GM21526 (cell line): ENCODE results near the gene RFX8.

Experiments used
- ATAC-seq: cut with Tn5 transposase; IDR thresholded peaks from one replicate; pipeline ENCODE4 v1.9.1; 2021; ENCODE audit warnings: moderate library complexity; ENCODE audit not compliant: unreplicated experiment, low FRiP score

The RFX8 gene

DNA sequence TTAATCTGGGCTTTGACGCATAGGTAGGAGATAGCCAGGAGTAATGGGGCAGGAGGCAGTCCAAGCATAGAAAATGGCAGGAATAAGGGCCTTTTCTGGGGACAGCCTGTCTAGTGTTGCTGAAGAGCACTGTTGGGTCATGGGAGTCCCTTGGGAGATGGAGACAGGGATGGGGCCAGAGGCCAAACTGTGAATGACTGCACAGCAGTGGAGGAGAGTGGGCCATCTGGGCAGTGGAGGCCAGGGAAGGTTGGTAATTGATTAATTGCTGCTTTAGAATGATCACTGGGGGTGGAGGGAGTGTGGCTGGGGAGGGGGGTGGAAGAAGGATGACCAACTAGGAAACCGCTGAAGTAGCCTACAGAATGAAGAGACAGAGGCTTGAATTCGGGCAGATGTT lies 59.0 kb downstream of the RFX8 start:
- ATAC-seq = no peak

DNA sequence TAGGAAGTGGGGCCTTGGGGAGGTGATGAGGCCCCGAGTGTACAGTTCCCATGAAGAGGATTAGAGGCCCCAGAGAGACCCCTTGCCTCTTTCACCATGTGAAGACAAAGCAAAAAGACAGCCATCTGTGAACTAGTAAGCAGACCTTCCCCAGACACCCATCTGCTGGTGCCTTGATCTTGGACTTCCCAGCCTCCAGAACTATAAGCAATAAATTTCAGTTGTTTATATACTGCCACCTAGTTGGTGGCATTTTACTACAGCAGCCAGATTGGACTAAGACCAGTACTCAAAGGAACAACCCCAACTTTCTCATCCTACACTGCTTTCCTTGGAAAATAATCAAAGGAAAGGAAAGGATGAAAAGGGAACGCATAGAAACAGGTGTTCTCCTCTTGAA lies 59.7 kb downstream of the RFX8 start:
- no peak for ATAC-seq

DNA sequence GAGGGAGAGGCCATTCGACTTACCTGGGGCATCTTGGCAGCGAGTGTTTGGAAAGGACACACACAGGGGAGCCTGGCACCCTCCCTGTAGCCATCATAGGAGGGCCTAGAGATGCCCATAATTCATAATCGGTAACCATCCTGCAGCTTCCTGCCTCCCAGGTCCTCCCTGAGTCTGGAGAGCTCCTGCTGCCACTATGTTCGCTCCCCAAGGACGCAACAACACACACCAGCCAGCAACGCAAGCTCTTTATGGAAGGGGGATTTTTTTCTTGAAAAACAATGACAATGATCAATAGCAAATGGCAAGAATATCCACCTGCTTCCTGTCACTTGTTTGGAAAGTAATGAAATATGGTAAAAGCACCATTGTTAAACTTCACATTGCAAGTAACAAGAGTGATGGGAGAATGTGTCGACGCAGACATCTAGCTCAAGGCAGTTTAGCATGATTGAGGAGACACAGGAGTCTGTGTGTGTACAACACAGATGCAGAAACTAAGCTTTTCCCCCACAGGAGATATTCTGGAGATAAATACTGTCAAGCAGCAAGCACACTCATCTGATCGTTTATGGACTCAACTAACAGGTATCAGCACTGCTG lies 62.7 kb downstream of the RFX8 start:
- ATAC-seq = no peak

DNA sequence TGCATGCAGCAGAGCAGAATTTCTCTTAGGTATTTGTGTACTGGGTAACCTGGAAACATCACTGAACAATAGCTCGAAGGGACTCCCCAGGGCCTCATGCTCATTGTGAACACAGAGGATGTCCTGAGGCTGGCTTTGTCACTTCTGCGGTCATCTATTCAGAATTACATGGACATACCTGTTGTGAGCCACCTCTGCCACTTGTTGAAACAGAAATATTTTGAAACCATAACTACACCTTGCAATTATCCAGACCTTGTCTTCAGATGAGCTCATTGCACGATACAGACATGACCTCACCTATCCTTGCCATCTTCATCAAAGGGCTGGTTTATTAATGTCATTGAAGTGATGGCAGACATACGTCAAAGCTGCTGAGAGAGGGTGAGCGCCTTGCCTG lies 64.2 kb downstream of the RFX8 start:
- no peak for ATAC-seq

DNA sequence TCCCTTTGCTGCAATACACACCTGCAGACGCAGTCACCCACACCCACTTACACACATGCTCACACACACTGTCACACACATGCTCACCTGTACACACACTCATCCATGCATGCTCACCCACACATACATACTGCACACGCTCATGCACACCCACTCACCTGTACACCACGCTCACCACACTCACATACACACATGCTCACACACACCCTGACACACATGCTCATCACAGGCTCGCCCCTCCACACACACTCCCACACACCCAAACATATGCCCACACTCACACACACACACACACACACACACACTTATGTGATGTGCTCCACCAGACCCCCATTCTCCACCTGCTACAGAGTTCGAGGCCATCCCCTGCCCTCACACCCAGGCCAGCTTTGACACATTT lies 64.8 kb downstream of the RFX8 start:
- ATAC-seq = no peak

DNA sequence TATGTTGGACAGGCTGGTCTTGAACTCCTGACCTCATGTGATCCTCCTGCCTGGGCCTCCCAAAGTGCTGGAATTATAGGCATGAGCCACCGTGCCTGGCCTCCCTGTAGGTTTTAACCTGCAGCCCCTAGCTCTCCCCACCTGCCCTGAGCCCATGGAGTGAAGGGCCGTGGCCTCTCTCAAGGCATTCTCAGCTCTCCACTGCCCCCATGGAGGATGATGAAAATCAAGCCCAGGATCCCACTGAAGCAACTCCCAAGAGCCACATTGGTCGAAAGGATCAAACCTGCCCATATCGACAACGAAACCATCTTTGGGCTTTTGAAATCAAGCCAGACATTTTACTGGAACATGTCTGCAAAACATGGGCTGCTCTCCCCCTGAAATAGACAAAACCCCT lies 65.2 kb downstream of the RFX8 start:
- no peak for ATAC-seq

DNA sequence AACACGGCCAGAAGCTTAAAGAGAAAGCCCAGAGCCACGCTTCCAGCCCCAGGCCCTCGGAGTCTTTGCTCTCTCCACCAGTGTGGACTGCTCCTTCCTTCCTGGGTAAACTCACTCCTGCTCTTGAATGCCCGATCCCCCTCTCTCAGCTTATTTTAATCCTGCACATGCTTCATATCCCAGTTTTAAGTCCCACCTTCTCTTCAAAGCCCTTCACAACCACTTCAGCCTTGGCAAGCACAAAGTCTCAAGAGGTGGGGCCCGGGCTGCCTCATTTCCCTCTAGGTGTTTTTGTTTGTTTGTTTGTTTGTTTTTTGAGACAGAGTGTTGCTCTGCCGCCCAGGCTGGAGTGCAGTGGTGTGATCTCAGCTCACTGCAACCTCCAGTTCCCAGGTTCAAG lies 66.0 kb downstream of the RFX8 start:
- no peak for ATAC-seq

DNA sequence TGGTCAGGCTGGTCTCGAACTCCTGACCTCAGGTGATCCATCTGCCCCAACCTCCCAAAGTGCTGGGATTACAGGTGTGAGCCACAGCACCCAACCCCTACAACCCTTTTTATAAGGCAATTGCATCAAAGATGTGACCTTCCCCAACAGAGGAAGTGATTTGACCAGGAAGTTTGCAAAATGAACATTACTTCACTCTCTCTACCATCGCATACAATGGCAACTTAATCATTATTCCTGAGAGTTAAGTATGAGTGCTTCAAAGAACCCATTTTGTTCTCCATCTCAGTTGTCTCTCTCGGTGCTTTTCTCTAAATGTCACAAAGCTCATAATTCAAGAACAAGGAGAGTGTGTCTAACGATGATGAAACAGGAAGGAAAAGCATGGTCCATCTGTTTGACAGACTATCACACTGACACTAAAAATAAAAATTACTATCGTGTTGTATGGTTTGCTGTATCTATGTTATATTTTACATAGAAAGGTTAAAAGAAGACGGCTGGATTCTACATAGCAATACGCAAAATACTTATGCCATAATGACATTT lies 69.5 kb downstream of the RFX8 start:
- no peak for ATAC-seq

DNA sequence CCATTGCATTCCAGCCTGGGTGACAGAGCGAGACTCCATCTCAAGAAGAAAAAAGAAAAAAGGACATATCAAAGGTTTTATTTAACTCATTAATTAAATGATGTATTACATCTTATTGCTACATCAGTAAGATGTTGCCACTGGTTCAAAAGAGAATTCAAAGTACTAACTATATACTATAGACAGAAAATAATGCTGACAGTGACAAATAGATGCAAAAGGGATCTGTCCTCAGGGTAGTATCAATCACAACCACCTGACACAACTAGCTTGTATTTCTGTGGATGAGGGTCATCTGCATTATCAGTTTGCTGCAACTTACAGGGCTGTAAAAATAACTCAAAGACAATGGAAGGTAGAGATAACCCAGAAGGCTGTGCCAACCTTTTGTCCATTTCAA lies 71.2 kb downstream of the RFX8 start:
- ATAC-seq = no peak

DNA sequence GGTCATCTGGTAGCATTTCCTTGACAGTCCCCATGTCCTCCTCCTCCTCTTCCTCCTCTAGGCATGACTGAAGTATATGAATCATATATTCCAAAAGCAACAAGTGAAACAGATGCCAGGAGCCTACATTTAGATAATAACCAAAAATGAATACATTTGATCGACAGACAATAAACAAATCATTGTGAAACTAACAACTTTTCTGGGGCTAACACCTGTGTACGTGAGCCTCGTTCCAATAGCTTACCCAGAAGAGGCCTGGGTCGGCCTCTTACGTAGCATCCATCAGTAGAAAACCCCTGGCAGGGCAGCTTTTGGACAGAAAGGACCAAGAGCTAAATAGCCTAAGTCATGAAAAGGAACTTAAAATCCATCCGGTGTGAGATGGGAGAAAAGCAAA lies 72.3 kb downstream of the RFX8 start:
- no peak for ATAC-seq

DNA sequence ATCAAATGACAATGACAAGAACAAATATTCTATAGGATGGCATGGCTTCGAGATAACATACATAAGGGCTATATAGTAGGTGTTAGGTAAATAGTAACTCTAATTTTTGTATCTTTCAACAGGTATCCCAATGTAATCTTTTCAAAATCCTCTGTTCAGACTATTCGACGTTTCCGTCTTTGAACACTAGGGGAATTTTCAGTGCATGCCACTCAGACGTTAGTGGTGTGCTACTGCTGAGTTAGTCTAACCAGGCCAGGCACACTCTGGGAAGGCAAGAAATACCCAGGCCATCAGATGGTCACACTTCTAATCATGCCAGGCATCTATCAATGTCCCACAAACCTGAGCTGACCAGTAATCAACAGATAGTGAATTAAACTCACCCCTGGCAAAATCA lies 73.0 kb downstream of the RFX8 start:
- no peak for ATAC-seq

DNA sequence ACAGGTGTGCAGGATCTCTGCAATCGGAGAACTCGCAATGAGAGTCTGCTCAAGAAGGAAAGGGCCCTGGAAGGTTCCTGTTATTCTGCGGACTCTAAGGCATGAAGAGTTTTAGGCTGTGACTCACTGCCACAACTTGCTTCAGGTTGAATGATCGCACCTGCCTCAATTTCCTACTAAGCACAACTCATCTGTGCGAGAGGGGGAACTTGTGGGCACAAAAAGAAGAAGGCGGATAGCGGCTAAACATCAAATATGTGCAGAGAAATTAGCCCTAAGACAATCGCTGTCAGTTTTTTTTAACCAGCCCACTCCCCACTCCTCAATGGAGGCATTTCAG lies 73.6 kb downstream of the RFX8 start:
- ATAC-seq = no peak

DNA sequence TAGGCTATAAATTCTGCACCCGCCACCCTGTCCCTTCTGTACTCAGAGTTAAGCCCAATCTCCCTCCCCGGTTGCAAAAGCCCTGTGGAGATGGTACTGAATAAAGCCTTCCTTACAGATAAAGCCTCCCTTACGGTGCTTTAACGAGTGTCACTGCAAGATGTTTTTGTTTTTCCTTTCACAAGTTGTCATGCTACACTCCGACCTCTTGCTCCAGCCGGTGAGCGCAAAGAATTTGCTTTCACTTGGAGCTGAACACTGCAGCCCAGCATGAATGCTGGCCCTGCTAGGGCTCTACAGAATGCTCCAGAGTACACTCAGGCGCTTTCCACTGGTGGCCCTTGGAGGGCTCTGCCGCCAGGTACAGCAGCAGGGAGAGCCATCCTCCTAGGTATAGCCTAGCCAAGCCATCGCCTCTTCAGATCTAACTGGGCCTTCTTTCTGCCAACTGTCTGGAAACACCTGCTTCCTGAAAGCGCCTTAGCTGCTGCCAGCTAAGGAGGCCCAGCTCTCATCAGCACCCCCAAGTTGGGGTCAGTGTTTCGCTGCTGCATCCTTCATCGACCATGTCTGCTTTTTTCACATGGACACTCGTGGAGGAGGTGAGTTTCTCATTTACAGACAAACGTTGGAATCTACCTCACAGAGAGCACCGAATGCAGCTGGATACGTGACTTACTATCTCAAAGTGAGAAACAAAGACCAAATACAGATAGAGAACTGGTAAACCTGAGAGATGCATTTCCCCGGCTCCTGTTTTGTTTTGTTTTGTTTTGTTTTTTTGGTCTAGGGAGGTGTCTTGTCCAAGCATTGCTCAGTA lies 74.2 kb downstream of the RFX8 start:
- no peak for ATAC-seq

DNA sequence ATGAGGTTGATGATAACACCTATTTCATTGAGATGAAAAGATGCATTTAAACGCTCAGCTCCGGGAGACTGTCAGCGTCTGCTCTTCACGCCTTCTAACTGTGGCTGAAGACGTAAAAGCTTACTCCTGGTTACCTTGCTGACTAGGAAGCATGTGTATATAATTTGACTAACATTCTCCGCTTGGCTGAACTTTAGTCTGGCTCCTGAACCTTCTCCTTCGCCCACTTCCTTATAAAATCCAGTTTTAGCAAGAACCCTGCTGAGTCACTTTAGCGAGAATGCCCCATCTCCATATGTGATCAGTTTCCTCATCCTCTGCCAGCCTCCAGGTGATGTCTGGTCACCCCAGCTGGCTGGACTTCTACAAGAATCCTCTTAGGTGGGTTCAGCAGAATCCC lies 74.9 kb downstream of the RFX8 start:
- no peak for ATAC-seq

DNA sequence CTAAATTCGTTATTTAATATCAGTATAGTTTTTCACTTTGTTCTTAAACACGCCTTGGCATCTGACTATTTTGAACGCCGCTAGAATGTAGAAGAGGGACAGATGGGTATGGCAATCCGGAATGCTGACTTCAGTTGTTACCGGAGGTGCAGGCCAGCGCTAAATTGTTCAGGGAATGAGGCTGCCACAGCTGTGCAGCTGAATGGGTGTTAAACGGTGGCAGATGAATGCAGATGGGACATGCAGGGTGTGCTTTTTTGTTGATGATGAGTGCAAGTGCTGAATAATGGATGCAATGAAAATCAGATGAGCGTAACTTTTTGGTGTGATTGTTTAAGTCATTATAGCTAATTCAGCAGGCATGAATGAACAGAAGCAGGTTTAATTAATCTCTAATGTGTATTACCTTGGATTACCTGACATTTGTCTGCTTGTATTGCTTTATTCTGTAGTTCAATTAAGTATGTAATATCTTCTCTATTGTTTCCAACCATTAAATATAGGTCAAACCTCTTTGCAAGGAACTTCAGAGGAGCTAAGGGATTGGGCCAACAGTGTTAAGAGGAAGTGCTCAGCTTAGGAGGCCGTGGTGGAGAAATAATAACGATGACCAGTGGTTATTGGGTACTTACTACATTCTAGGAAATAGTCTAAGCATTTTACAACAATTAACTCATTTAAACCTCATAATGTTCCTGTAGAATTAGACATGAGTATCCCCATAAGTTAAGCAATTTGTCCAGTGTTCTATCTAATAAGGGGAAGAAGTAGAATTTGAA lies 75.7 kb downstream of the RFX8 start:
- ATAC-seq = no peak

DNA sequence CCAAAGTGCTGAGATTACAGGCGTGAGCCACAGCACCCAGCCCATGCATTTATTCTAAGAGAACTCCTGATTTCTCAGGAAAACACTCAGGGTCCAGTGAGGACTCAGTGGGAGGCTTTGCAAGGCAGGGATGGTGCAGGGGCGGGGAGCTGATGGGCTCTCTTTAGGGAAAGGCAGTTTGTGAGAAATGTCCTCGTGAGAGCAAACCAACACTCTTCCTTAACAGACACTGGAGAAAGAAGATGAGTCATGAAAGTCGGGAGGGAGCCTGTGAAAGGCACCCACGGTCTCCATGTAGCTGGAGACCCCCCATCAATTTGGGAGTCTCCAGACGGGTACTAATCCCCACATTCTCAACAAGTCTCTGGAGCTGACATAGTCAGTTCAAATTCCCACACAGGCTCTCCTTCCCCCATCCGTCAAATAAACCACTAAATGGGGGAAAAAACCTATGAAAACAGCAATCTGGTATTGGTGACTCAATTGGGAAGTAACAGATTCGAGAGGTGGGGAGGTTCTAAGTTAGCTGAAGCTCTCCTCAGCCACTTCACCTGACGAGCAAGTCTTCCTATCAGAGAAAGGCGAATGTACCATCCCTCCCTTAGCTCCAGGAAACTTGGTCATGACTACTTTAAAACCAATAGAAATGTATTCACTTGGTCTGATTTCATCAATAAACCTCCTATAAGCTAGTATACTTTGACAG lies 76.6 kb downstream of the RFX8 start:
- no peak for ATAC-seq

DNA sequence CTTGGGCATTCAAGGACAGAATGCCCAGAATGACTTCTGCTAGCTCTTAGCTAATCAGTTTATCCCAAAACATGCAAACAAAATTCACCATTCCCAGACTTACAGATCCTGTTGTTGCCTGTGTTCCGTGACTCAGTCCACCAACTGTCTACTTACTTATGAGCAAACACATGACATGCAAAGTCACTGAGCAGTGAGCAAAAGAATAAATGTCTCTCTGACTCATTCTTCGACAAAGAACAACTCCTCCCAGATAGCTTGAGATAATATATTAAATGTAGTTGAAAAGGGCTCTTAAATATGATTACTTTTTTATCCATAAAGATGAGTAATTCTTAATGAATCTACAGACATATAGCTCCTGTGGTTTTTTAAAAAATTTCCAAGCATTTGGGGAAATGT lies 78.6 kb downstream of the RFX8 start:
- peak; percentile 26 for ATAC-seq

DNA sequence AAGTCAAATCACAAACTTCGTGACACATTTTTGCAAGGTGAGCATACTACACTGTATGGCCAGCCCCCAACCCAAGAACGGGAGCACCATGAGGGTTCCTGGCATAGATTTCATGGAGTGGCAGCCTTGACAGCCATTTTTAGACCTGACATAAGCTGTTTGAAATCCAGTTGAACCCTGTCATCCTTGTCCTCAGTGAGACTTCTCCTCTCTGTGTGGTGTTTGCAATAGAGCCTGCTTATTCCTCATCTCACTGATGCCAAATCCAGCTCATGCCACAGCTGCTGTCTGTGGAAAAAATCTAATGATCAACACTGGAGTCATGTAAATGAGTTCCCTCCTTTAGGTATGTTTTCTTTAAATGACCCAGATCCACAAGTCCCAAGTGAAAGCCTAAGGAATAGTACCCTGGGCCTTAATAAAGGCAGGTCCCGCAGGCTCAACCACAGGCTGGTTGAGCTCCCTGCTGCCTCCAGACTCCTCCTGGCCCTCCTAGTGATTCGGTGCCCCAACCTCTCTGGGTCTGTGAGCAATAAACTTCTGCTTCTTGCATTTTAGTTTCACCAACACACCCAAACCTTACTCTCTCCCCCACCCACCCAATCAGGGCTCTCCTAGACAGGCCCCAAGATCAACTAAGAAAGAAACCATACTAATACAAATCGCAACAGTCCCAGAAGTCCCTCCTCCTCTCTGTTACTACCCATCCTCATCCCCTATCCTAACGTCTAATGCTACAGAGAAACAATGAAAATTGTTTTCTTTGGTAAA lies 79.2 kb downstream of the RFX8 start:
- peak; percentile 49 for ATAC-seq

DNA sequence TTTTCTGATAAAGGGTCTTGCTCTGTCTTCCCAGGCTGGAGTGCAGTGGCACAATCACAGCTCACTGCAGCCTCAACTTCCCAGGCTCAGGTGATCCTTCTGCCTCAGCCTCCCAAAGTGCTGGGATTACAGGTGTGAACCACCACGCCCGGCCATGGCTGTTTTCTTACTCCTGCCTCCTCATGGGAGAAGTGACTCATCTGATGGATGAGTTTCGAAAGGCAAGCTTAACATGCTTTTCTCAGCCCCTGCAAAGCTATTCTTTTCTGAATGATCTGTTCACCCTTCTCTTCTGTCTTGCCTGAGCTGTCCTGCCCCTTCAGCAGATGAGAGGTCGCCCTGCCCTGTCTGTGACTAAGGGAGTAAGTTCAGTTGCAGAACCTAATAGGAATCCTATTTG lies 86.7 kb downstream of the RFX8 start:
- no peak for ATAC-seq

DNA sequence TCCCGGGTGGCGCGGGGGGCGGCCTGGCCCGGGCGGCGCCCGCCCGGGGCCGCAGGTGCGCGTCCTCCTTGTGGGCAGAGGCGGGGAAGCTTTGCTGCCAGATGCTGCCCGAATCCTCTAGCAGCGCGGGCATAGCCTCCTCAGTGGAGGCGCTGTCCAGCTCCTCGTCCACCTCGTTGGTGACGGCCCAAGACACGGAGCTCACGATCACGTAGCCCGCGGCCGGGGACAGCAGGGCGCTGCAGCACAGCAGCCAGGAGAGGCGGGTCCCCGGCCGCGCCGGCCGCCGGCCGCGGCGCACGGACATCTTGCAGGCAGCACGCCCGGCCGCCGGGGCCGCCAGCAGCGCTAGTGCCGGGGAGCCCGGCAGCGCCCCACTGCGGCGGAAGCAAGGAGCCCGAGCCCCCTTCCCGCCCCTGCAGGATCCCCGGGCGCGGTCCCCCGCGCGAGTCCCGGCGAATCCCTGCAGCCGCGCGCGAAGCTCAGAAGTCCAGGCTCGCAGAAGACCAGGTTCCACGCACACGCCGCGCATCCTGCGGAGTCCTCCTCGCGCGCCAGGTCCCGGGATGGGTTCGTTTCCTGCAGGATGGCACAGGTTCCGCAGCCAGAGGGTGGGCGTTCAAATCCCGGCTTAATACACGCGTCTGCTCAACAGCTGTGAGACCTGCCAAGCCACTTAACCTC lies 87.6 kb downstream of the RFX8 start, which contains the start of gene CREG2:
CREG2 (minus strand) TSS at position 353 of the 684 bp plus-strand sequence; CDS start at position 307, 46 bp downstream.
- ATAC-seq = no peak
